Epithelial cell of esophagus (primary cell): ENCODE results near the gene CHD3.

Experiments used
- DNase-seq: peaks from one replicate; pipeline ENCODE4 v3.0.0; 2010; ENCODE audit warnings: low read depth
- H3K4me3 ChIP-seq: 2 replicates; pipeline ENCODE4 v1.5.1; 2011; ENCODE audit warnings: mild to moderate bottlenecking, low read length, control low read depth
- CTCF ChIP-seq: IDR thresholded peaks from 2 replicates; pipeline ENCODE4 v1.5.1; 2011; ENCODE audit warnings: low read depth, mild to moderate bottlenecking, low read length, control low read depth, inconsistent platforms; ENCODE audit not compliant: insufficient read depth; ENCODE audit errors: missing control alignments

CHD3 gene

DNA sequence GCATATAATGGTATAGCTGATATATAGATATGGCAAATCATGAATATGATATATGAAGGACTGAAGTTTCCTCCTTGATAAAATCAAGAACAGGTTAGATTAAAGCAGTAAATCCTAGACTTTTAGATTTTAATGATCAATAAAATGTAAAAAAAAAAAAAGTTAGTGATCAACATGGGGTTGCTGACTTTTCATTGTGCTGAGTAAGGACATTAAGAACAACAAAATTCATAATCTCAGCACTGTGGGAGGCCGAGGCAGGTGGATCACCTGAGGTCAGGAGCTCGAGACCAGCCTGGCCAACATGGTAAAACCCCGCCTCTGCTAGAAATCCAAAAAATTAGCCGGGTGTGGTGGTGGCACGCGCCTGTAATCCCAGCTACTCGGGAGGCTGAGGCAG, 10.4 kb upstream of the CHD3 start:
- H3K4me3 ChIP-seq, result no peak overlapping the region
- DNase-seq, result no peak
- TF ChIP-seq CTCF, result no peak

DNA sequence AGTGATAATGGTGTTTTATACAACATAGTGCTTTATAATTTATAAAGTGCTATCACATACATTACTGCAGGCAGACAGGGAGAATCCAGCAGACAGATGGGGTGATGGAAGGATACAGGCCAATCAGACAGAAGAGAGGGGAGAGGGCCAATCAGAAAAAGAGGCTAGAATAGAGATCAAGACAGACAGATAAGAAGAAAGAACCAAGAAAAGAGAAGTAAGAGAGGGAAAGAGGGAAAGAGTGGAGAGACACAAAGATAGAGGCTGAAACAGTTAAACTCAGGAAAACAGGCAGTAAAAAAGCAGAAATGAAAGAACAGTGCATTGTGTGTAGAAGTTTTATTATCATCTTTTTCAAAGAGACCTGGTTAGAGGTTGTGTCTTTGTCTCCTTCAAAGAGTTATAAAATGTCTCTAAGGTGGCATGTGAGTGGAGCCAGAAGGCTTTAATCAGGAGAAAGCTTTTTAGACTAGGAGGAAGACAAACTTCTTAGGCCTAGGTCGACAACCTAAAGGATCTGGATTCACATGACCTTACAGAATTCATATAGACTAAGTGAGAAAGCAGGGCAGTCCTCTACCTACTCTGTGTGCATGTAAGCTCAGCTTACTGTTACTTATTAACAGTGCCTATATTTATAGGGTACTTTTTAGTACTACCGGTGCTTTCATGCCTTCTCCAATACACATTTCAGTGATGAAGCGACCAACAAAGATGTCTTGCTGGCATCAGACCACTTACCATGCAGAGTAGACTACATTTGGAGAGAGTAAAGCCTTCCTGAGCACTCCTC, 8.3 kb upstream of the CHD3 start:
- TF ChIP-seq CTCF, result no peak
- DNase-seq, result no peak
- no peak overlapping the region for H3K4me3 ChIP-seq

- TF ChIP-seq CTCF, result no peak
- no peak for DNase-seq
These were observed 7.1 kb upstream of the CHD3 start for GRCh38 chr17:7881276-7882054.

DNA sequence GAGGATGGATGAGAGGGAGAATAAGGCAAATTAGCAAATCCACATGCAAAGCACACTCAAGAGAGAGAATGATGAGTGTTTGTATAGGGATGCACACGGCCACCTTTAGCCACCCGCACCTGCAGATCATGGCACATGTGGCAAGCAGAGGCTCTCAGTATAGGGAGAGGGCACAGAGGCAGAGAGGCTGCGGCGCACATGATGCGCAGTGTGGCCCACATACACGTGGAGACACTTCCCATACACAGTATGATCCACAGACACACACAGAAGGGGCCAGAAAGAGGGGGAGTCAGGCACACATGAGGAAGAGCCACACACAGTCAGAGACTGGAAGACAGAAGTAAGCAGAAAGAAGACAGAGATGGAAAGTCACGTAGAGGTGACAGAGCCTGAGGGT, 6.5 kb upstream of the CHD3 start:
- TF ChIP-seq CTCF, result no peak
- H3K4me3 ChIP-seq, result no peak overlapping the region
- DNase-seq, result no peak

More at GRCh38 chr17:7881276-7882054, 7.1 kb upstream of the CHD3 start:
- H3K4me3 ChIP-seq, result no peak overlapping the region

GRCh38 chr17:7882629-7883028, 6.0 kb upstream of the CHD3 start:
- DNase-seq, result no peak
- H3K4me3 ChIP-seq, result no peak overlapping the region
- no peak for TF ChIP-seq CTCF

- no peak for TF ChIP-seq CTCF
- peak overlapping the region; percentile 54 for H3K4me3 ChIP-seq
- no peak for DNase-seq
These were observed 4.7 kb upstream of the CHD3 start for GRCh38 chr17:7883781-7884386.
